DOHH2 (cell line): ENCODE results near the gene GNPAT.

Experiments used
- H3F3A ChIP-seq: fragments of 200-600 bp; sonication (generic), shearing (Covaris generic); 2 replicates; pipeline ENCODE4 v1.6.0; 2016; ENCODE audit warnings: antibody characterized with exemption, mild to moderate bottlenecking; ENCODE audit not compliant: control insufficient read depth, insufficient read depth
- H3K27ac ChIP-seq: fragments of 200-600 bp; sonication (generic); 2 replicates; pipeline ENCODE4 v1.5.1; 2014; ENCODE audit warnings: low read depth, mild to moderate bottlenecking, low read length, moderate library complexity
- H3K27me3 ChIP-seq: fragments of 200-600 bp; sonication (generic); 2 replicates; pipeline ENCODE4 v1.6.1; 2014; ENCODE audit warnings: mild to moderate bottlenecking, low read length, mixed read lengths; ENCODE audit not compliant: control insufficient read depth
- H3K36me3 ChIP-seq: fragments of 200-600 bp; sonication (generic); 2 replicates; pipeline ENCODE4 v1.6.1; 2014; ENCODE audit warnings: mild to moderate bottlenecking, low read length, moderate library complexity, mixed read lengths; ENCODE audit not compliant: control insufficient read depth
- H3K4me1 ChIP-seq: fragments of 200-600 bp; sonication (generic); 2 replicates; pipeline ENCODE4 v1.6.1; 2014; ENCODE audit warnings: mild to moderate bottlenecking, low read length, mixed read lengths; ENCODE audit not compliant: control insufficient read depth
- H3K4me2 ChIP-seq: fragments of 200-600 bp; sonication (generic); 2 replicates; pipeline ENCODE4 v1.6.0; 2014; ENCODE audit warnings: mild to moderate bottlenecking, low read length, moderate library complexity
- H3K4me3 ChIP-seq: fragments of 200-600 bp; sonication (generic); 2 replicates; pipeline ENCODE4 v1.5.1; 2014; ENCODE audit warnings: mild to moderate bottlenecking, low read length, mixed read lengths
- H3K79me2 ChIP-seq: fragments of 200-600 bp; sonication (generic); 2 replicates; pipeline ENCODE4 v1.6.1; 2014; ENCODE audit warnings: mild to moderate bottlenecking, low read length, mixed read lengths; ENCODE audit not compliant: control insufficient read depth
- H3K9me2 ChIP-seq: fragments of 200-600 bp; sonication (generic); replicated peaks from 2 replicates; pipeline ENCODE4 v1.6.1; 2014; ENCODE audit warnings: mild to moderate bottlenecking, low read length, mixed read lengths; ENCODE audit not compliant: control insufficient read depth
- H3K9me3 ChIP-seq: fragments of 200-600 bp; sonication (generic); 2 replicates; pipeline ENCODE4 v1.6.1; 2014; ENCODE audit warnings: antibody characterized with exemption, low read length, mixed read lengths; ENCODE audit not compliant: control insufficient read depth, insufficient read depth
- H4K20me1 ChIP-seq: fragments of 200-600 bp; sonication (generic); 2 replicates; pipeline ENCODE4 v1.6.0; 2014; ENCODE audit warnings: low read depth, mild to moderate bottlenecking, antibody characterized with exemption, low read length, moderate library complexity; ENCODE audit not compliant: control insufficient read depth, insufficient read depth
- EZH2phosphoT487 ChIP-seq: fragments of 200-600 bp; sonication (generic); IDR thresholded peaks from 2 replicates; pipeline ENCODE4 v1.6.1; 2017; ENCODE audit warnings: borderline replicate concordance, mild to moderate bottlenecking, antibody characterized with exemption, low read length, moderate library complexity, mixed read lengths
- TF ChIP-seq, protein P1 (sequence below): fragments of 200-600 bp; sonication (generic); IDR thresholded peaks from one replicate; pipeline ENCODE4 v1.5.1; 2014; ENCODE audit warnings: antibody characterized with exemption, mild to moderate bottlenecking, low read depth, low read length; ENCODE audit not compliant: poor library complexity, severe bottlenecking

GNPAT gene

GRCh38 chr1:231220801-231221200 lies 20.2 kb upstream of the GNPAT start:
- no peaks in the 10 kb centered on the region for H3K79me2 ChIP-seq
- H3K4me2 ChIP-seq: no peak overlapping the region
- no peaks in the 10 kb centered on the region for H3K9me2 ChIP-seq
- H4K20me1 ChIP-seq: no peaks in the 10 kb centered on the region
- no peak overlapping the region for H3K4me3 ChIP-seq
- no peaks in the 10 kb centered on the region for H3K9me3 ChIP-seq
- peaks cover 5% of the 10 kb centered on the region for H3F3A ChIP-seq
- H3K4me1 ChIP-seq: peaks cover 8% of the 10 kb centered on the region
- H3K27me3 ChIP-seq: no peaks in the 10 kb centered on the region
- peaks cover 21% of the 10 kb centered on the region for H3K36me3 ChIP-seq
- TF ChIP-seq EZH2phosphoT487: no peak
- TF ChIP-seq, protein P1, sequence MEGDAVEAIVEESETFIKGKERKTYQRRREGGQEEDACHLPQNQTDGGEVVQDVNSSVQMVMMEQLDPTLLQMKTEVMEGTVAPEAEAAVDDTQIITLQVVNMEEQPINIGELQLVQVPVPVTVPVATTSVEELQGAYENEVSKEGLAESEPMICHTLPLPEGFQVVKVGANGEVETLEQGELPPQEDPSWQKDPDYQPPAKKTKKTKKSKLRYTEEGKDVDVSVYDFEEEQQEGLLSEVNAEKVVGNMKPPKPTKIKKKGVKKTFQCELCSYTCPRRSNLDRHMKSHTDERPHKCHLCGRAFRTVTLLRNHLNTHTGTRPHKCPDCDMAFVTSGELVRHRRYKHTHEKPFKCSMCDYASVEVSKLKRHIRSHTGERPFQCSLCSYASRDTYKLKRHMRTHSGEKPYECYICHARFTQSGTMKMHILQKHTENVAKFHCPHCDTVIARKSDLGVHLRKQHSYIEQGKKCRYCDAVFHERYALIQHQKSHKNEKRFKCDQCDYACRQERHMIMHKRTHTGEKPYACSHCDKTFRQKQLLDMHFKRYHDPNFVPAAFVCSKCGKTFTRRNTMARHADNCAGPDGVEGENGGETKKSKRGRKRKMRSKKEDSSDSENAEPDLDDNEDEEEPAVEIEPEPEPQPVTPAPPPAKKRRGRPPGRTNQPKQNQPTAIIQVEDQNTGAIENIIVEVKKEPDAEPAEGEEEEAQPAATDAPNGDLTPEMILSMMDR: no peak
- H3K27ac ChIP-seq: no peak overlapping the region

DNA sequence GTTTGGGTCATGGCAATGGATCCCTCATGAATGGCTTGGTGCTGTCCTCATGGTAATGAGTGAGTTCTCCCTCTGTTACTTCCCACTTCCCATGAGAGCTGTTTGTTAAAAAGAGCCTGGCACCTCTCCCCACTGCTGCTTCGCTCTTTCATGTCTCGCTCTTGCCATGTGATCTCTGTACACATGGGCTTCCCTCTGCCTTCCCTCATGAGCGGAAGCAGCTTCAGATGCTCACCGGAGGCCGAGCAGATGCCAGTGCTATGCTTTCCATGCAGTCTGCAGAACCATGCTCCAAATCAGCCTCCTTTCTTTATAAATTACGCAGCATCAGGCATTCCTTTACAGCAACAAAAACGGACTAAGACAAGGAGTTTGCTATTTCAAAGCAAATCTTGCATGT lies 14.9 kb upstream of the GNPAT start:
- Histone ChIP-seq H3K79me2 (peaks cover 11% of the 10 kb centered on the region), H4K20me1 (no peaks in the 10 kb centered on the region), H3K9me2 (no peaks in the 10 kb centered on the region), H3F3A (no peaks in the 10 kb centered on the region), H3K27ac (no peak overlapping the region), H3K4me1 (no peaks in the 10 kb centered on the region), H3K4me3 (no peak overlapping the region), H3K9me3 (no peaks in the 10 kb centered on the region), H3K4me2 (no peak overlapping the region), H3K27me3 (no peaks in the 10 kb centered on the region), H3K36me3 (peaks cover 61% of the 10 kb centered on the region)
- no peak for TF ChIP-seq EZH2phosphoT487
- TF ChIP-seq, protein P1: no peak

- Histone ChIP-seq H3K4me1 (peaks cover 20% of the 10 kb centered on the region), H3F3A (no peaks in the 10 kb centered on the region), H3K9me3 (no peaks in the 10 kb centered on the region), H3K27me3 (no peaks in the 10 kb centered on the region), H3K4me3 (no peak overlapping the region), H4K20me1 (no peaks in the 10 kb centered on the region), H3K27ac (no peak overlapping the region), H3K36me3 (peaks cover 57% of the 10 kb centered on the region), H3K9me2 (no peaks in the 10 kb centered on the region), H3K4me2 (no peak overlapping the region), H3K79me2 (peaks cover 48% of the 10 kb centered on the region)
- TF ChIP-seq, protein P1: no peak
- TF ChIP-seq EZH2phosphoT487: no peak
Observed at GRCh38 chr1:231231511-231231910, 9.5 kb upstream of the GNPAT start.
